ENCODE results near the gene EEA1.

- TF ChIP-seq POLR2A (IDR thresholded peaks at IDR 0.05) (no peak), CTCF (IDR thresholded peaks at IDR 0.05 in 4 of 5, conservative IDR thresholded peaks at IDR 0.05 in 1 of 5) (no peak)
Measured at GRCh38 chr12:92726850-92727249, 202.2 kb downstream of the EEA1 start.

Measured in gastrocnemius medialis (tissue), 4 donors.